ENCODE measurements around the gene UTP4. TPM values are rescaled to one million over a fixed set of nuclear protein-coding genes. Genes with fewer than 3 reads are reported as not detected.

Gene UTP4
- polyA plus RNA-seq, 1 experiment = 54.2 TPM

DNA sequence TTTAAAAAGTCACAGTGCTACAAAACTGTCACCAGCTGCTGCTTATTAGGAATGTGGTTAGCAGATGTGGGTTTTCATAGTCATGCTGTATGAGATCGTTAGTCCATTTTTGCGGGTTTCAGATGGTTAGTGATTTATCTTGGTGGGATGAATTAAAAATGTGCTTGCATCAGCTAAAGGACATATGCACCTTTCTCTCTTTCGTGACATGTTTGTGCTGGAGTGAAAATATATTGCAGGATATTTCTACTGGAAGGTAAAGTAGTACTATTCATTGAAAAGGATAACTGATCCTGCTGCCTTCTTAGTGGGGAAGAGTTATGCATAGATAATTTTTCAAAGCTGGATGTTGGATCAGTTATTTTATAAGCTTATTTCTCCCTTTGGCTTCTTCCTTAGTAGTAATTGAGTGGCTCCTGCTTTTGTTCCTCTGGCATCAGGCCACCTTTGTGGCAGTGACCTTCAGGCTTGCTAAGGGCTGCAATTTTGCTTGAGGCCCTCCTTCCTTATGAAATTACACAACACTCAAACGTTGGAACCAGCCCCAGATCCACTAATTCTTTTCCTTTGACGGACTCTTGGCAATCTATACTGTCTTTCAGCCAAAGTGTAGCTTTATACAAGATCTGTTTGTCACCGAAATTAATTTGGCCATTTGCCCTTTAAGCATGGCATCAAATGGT, 47.0 kb downstream of the UTP4 start:
- Histone ChIP-seq H3K4me3 (ENCODE audit: low read depth, low read length) (no peak overlapping the region), H3K27ac (ENCODE audit: low read depth, low read length) (peak overlapping the region; percentile 75), H3K9me3 (ENCODE audit: control insufficient read depth, insufficient read depth, low read length) (no peaks in the 10 kb centered on the region), H3K27me3 (ENCODE audit: control insufficient read depth, insufficient read depth, low read length) (no peaks in the 10 kb centered on the region)
- peak; percentile 49 for DNase-seq (ENCODE audit: low read depth, low spot score)
- CTCF ChIA-PET = interaction anchor here (0.9 to 1.2 kb wide), 3 partner anchors 13 to 132 kb away, joined by 3 to 4 read pairs (median 3); no protein-coding TSS in a partner anchor
- POLR2A ChIA-PET = interaction anchor here (0.6 to 1.2 kb wide), 3 partner anchors 8 to 46 kb away, joined by 3 to 4 read pairs (median 3); no protein-coding TSS in a partner anchor
- no peak for TF ChIP-seq CTCF (IDR thresholded peaks at IDR 0.05; ENCODE audit: low read depth, low read length)

GRCh38 chr16:69180011-69180338, 47.5 kb downstream of the UTP4 start:
- TF ChIP-seq CTCF (IDR thresholded peaks at IDR 0.05; ENCODE audit: low read depth, low read length) = no peak
- ChIA-PET CTCF (interaction anchor here (0.6 to 1.0 kb wide), 2 partner anchors 14 to 270 kb away, joined by 3 to 4 read pairs; no protein-coding TSS in a partner anchor), POLR2A (interaction anchor here (0.6 to 1.2 kb wide), 2 partner anchors 8 to 13 kb away, joined by 3 to 4 read pairs; no protein-coding TSS in a partner anchor)
- DNase-seq (ENCODE audit: low read depth, low spot score) = no peak
- Histone ChIP-seq H3K4me3 (ENCODE audit: low read depth, low read length) (no peak overlapping the region), H3K9me3 (ENCODE audit: control insufficient read depth, insufficient read depth, low read length) (no peaks in the 10 kb centered on the region), H3K27ac (ENCODE audit: low read depth, low read length) (peak overlapping the region; percentile 52), H3K27me3 (ENCODE audit: control insufficient read depth, insufficient read depth, low read length) (no peaks in the 10 kb centered on the region)

GRCh38 chr16:69182730-69183416, 50.4 kb downstream of the UTP4 start:
- TF ChIP-seq CTCF (IDR thresholded peaks at IDR 0.05; ENCODE audit: low read depth, low read length) = no peak
- Histone ChIP-seq H3K4me3 (ENCODE audit: low read depth, low read length) (no peak overlapping the region), H3K9me3 (ENCODE audit: control insufficient read depth, insufficient read depth, low read length) (no peaks in the 10 kb centered on the region), H3K27me3 (ENCODE audit: control insufficient read depth, insufficient read depth, low read length) (no peaks in the 10 kb centered on the region), H3K27ac (ENCODE audit: low read depth, low read length) (no peak overlapping the region)
- ChIA-PET POLR2A (interaction anchor here (0.7 kb wide), 1 partner anchor 60 kb away, joined by 3 read pairs; no protein-coding TSS in a partner anchor), CTCF (no interaction called here)
- no peak for DNase-seq (ENCODE audit: low read depth, low spot score)

DNA sequence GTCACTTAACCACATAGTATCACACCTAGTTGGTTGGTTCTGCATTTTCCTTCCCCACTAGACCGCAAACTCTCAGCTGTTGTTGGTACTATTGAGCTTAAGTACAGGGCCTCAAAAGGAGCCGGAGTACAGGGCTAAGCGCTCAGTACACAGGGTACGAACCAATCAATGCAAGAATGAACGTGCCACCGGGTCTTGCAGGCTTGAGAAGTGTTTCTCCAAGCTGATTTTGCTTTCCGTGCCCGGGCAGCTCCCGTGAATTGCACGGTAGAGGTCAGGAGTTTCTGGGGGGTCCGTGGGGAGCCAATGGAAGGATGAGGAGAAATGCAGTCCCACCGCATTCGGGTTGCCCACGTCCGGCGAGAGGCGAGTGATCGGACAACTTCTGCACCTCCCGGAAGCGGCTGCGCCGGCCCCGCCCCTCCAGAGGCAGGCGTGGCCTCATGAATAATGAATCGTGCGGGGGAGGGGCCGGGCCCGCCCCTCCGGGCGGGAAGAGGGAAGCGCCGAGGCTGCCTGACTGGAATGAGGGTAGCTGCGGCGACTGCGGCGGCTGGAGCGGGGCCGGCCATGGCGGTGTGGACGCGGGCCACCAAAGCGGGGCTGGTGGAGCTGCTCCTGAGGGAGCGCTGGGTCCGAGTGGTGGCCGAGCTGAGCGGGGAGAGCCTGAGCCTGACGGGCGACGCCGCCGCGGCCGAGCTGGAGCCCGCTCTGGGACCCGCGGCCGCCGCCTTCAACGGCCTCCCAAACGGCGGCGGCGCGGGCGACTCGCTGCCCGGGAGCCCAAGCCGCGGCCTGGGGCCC, 54.4 kb downstream of the UTP4 start, which contains the start of gene SNTB2:
Gene SNTB2, plus strand, starts transcription at position 523 of the 804 bp plus-strand sequence. Its CDS starts 3 bp downstream, at position 526.
- ChIA-PET POLR2A (interaction anchor here (0.6 to 1.8 kb wide), 10 partner anchors 7 to 143 kb away, joined by 3 to 12 read pairs (median 4); partner anchors contain the start of gene PDF), CTCF (interaction anchor here (0.6 to 4.4 kb wide), 6 partner anchors 21 to 100 kb away, joined by 3 to 26 read pairs (median 4); no protein-coding TSS in a partner anchor)
- H3K9me3 ChIP-seq (ENCODE audit: control insufficient read depth, insufficient read depth, low read length) = no peaks in the 10 kb centered on the region
- TF ChIP-seq CTCF (IDR thresholded peaks at IDR 0.05; ENCODE audit: low read depth, low read length) = no peak
- no peaks in the 10 kb centered on the region for H3K27me3 ChIP-seq (ENCODE audit: control insufficient read depth, insufficient read depth, low read length)
- H3K4me3 ChIP-seq (ENCODE audit: low read depth, low read length) = peak within 1 kb of the TSS; percentile 77
- DNase-seq (ENCODE audit: low read depth, low spot score) = peak; percentile 55
- peak within 1 kb of the TSS; percentile 49 for H3K27ac ChIP-seq (ENCODE audit: low read depth, low read length)

Measured in AG04450 (cell line).